ENCODE data around the gene KIF25.

Gene KIF25

GRCh38 chr6:168031411-168031971, 34.0 kb downstream of the KIF25 start:
- TF ChIP-seq CTCF (IDR thresholded peaks at IDR 0.05; ENCODE audit: control extremely low read depth, extremely low read depth, low read depth, missing control alignments) = no peak
- ChIA-PET CTCF (interaction anchor here (0.9 kb wide), 1 partner anchor 11 kb away, joined by 4 read pairs; no protein-coding TSS in a partner anchor), POLR2A (no interaction called here)
- no peak for DNase-seq (ENCODE audit: extremely low spot score)

- DNase-seq (ENCODE audit: extremely low spot score) = no peak
- ChIA-PET POLR2A (no interaction called here), CTCF (interaction anchor here (0.9 kb wide), 1 partner anchor 11 kb away, joined by 4 read pairs; no protein-coding TSS in a partner anchor)
- TF ChIP-seq CTCF (IDR thresholded peaks at IDR 0.05; ENCODE audit: control extremely low read depth, extremely low read depth, low read depth, missing control alignments) = no peak
Measured at GRCh38 chr6:168032005-168032760, 34.7 kb downstream of the KIF25 start.

- DNase-seq (ENCODE audit: extremely low spot score) = no peak
- ChIA-PET POLR2A (no interaction called here), CTCF (no interaction called here)
- TF ChIP-seq CTCF (IDR thresholded peaks at IDR 0.05; ENCODE audit: control extremely low read depth, extremely low read depth, low read depth, missing control alignments) = no peak
Measured at GRCh38 chr6:168033791-168034190, 36.3 kb downstream of the KIF25 start.

- no peak for DNase-seq (ENCODE audit: extremely low spot score)
- ChIA-PET POLR2A (no interaction called here), CTCF (no interaction called here)
- TF ChIP-seq CTCF (IDR thresholded peaks at IDR 0.05; ENCODE audit: control extremely low read depth, extremely low read depth, low read depth, missing control alignments) = no peak
Measured at GRCh38 chr6:168034537-168034936, 37.1 kb downstream of the KIF25 start.

- ChIA-PET POLR2A (no interaction called here), CTCF (no interaction called here)
- TF ChIP-seq CTCF (IDR thresholded peaks at IDR 0.05; ENCODE audit: control extremely low read depth, extremely low read depth, low read depth, missing control alignments) = no peak
- no peak for DNase-seq (ENCODE audit: extremely low spot score)
Measured at GRCh38 chr6:168035098-168035660, 37.7 kb downstream of the KIF25 start.

- ChIA-PET CTCF (no interaction called here), POLR2A (no interaction called here)
- DNase-seq (ENCODE audit: extremely low spot score) = no peak
- no peak for TF ChIP-seq CTCF (IDR thresholded peaks at IDR 0.05; ENCODE audit: control extremely low read depth, extremely low read depth, low read depth, missing control alignments)
Measured at GRCh38 chr6:168035661-168036545, 38.4 kb downstream of the KIF25 start.

All from GM10248 (cell line).